Measurements from ENCODE around the gene INTS6L. TPM values are rescaled to one million over a fixed set of nuclear protein-coding genes. Genes with fewer than 3 reads are reported as not detected.

Gene INTS6L
- total and polyA plus RNA-seq, 8 donors: 1.0 to 9.9 (median 2.0) TPM

DNA sequence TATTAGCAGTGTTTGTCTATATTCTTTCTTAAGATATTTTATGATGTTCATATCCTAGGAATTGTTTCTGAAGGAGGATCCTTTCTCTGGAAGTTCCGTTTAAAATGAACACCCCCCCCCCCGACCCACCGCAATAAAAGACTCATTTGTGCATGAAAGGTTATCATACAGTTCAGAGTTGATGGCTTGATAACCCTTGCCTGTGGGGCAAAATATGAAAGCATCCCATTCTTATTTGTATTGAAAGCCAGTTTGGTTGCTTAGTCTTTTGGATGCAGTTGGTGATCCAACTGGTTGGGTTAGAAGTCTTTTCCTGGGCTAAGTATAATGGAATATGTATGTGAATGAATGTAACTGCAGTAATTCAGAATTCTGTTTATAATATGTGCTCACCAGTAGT, 8.3 kb downstream of the INTS6L start:
- no peak for TF ChIP-seq CTCF (IDR thresholded peaks at IDR 0.05)
- H3K36me3 ChIP-seq: no peaks in the 10 kb centered on the region
- H3K27me3 ChIP-seq: no peaks in the 10 kb centered on the region
- FAIRE-seq (no peak), ATAC-seq (no peak), DNase-seq (no peak)
- no peaks in the 10 kb centered on the region for H3K9me3 ChIP-seq
- no peak overlapping the region for H3K4me3 ChIP-seq
- intact Hi-C loops (cut with DNase I): no loop called here
- WGBS, 2 donors: 43 to 45% methylated on average over 3 of the region's 3 CpGs
- no peaks in the 10 kb centered on the region for H3K4me1 ChIP-seq
- no peak overlapping the region for H3K27ac ChIP-seq

- intact Hi-C loops (cut with DNase I): no loop called here
- Histone ChIP-seq H3K36me3 (no peaks in the 10 kb centered on the region), H3K9me3 (no peaks in the 10 kb centered on the region), H3K27me3 (no peaks in the 10 kb centered on the region), H3K27ac (no peak overlapping the region), H3K4me1 (no peaks in the 10 kb centered on the region), H3K4me3 (no peak overlapping the region)
- no peak for ATAC-seq
- FAIRE-seq: peak; percentile 23
- no peak for DNase-seq
- no peak for TF ChIP-seq CTCF (IDR thresholded peaks at IDR 0.05)
- WGBS, 2 donors: 86 to 96% methylated on average over 1 of the region's 1 CpG
Measured at GRCh38 chrX:135530097-135530496, 9.6 kb downstream of the INTS6L start.

GRCh38 chrX:135531813-135532212, 11.4 kb downstream of the INTS6L start:
- Histone ChIP-seq H3K27me3 (no peaks in the 10 kb centered on the region), H3K4me1 (no peaks in the 10 kb centered on the region), H3K36me3 (no peaks in the 10 kb centered on the region), H3K27ac (no peak overlapping the region), H3K4me3 (no peak overlapping the region), H3K9me3 (no peaks in the 10 kb centered on the region)
- FAIRE-seq (no peak), DNase-seq (no peak), ATAC-seq (no peak)
- intact Hi-C loops (cut with DNase I): no loop called here
- TF ChIP-seq CTCF (IDR thresholded peaks at IDR 0.05): no peak
- 65 to 81% methylated on average over 1 of the region's 1 CpG for WGBS, 2 donors

DNA sequence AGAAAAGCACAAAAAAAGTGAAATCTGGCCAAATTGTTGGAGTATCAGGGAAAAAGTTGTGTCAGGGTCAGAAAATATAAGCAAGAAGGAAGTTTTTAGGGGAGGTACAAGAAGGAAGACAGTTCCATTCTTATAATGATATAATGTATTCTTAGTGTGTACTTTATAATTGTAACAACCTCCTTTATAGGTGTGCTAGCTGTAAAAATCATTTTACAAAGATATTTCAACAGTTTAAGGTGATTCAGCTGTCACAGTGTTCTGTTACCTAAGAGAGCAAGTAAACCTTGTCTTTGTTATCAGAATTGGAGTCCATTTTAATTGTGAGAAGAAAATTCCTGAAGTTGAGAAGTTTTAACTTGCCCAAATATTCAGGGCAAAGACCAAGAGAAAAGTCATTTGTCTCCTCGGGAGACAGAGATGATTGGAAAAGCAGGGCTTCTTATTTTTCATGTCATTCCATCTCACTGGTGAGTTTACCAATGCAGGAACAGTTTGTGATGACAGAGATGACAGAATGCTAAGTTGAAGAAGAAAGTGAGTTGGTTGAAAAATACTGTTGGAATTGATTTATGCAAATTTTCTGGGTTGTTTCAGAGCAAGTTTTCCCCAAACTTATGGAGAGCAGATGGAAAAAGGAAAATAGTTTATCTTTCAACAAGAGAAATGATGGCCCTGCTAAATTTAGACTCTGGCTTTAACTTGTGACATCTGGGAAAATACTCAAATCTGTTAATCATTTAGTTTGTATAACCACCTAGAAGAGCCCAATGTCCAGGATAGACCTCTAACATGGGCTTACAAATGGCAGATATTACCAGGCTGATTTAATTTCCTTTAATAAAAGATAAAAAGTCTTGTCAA, 14.8 kb downstream of the INTS6L start:
- no peak overlapping the region for H3K27ac ChIP-seq
- intact Hi-C loops (cut with DNase I): no loop called here
- FAIRE-seq (no peak), ATAC-seq (no peak), DNase-seq (no peak)
- WGBS, 2 donors: 39 to 56% methylated on average over 1 of the region's 1 CpG
- H3K27me3 ChIP-seq: no peaks in the 10 kb centered on the region
- no peaks in the 10 kb centered on the region for H3K9me3 ChIP-seq
- H3K4me1 ChIP-seq: no peaks in the 10 kb centered on the region
- TF ChIP-seq CTCF (IDR thresholded peaks at IDR 0.05): no peak
- H3K36me3 ChIP-seq: no peaks in the 10 kb centered on the region
- H3K4me3 ChIP-seq: no peak overlapping the region

GRCh38 chrX:135536877-135537276, 16.4 kb downstream of the INTS6L start:
- H3K9me3 ChIP-seq: no peaks in the 10 kb centered on the region
- no peak overlapping the region for H3K4me3 ChIP-seq
- no peak for FAIRE-seq
- intact Hi-C loops (cut with DNase I): no loop called here
- TF ChIP-seq CTCF (IDR thresholded peaks at IDR 0.05): no peak
- H3K27ac ChIP-seq: no peak overlapping the region
- no peaks in the 10 kb centered on the region for H3K4me1 ChIP-seq
- no peak for DNase-seq
- no peak for ATAC-seq
- no peaks in the 10 kb centered on the region for H3K36me3 ChIP-seq
- no peaks in the 10 kb centered on the region for H3K27me3 ChIP-seq

Data from pancreas (tissue), 10 donors.